CD4-positive, alpha-beta T cell (primary cell): Measurements from ENCODE around the gene SPRR4. TPM values are rescaled to one million over a fixed set of nuclear protein-coding genes. Genes with fewer than 3 reads are reported as not detected.

Experiments
- ATAC-seq: fragments of 200-7000 bp; cut with Tn5 transposase; one replicate; pipeline ENCODE4 v1.10.0; 2022; ENCODE audit warnings: mild to moderate bottlenecking; ENCODE audit not compliant: poor library complexity
- CTCF ChIA-PET: fragments of 350-600 bp; sonication (Branson Sonifier 250); formaldehyde crosslinking; loops from one replicate; lab custom pipeline; 2021; ENCODE audit warnings: antibody characterized with exemption, inconsistent platforms; lab: Charles Lee
- POLR2A ChIA-PET: fragments of 350-600 bp; sonication (Branson Sonifier 250); formaldehyde crosslinking; loops from one replicate; lab custom pipeline; 2021; ENCODE audit warnings: antibody characterized with exemption, inconsistent platforms; lab: Charles Lee
- DNase-seq, 14 experiments: peaks; one replicate each; pipeline ENCODE4 v3.0.0-alpha.2; 2013 to 2020; ENCODE audit warnings: mixed read lengths in 2 of 14
- H3K27ac ChIP-seq, 2 donors: one replicate each; pipeline versions ENCODE4 v1.5.1 to v1.7.0; 2013; ENCODE audit warnings: low read length in 2 of 2, low read depth in 1 of 2, mild to moderate bottlenecking in 1 of 2
- H3K27me3 ChIP-seq, 2 experiments: 1 replicate in 1 of 2; 2 replicates in 1 of 2; pipeline versions ENCODE4 v1.6.1 to v1.7.0; 2013; ENCODE audit warnings: low read length in 2 of 2, control low read depth in 1 of 2, mild to moderate bottlenecking in 1 of 2, moderate library complexity in 1 of 2; ENCODE audit not compliant: insufficient read depth in 2 of 2, control insufficient read depth in 1 of 2
- H3K36me3 ChIP-seq: one replicate; pipeline ENCODE4 v1.6.1; 2013; ENCODE audit warnings: low read length, control low read depth; ENCODE audit not compliant: insufficient read depth
- H3K4me1 ChIP-seq: one replicate; pipeline ENCODE4 v1.6.1; 2013; ENCODE audit warnings: low read length, control low read depth; ENCODE audit not compliant: insufficient read depth
- H3K4me3 ChIP-seq: one replicate; pipeline ENCODE4 v1.5.1; 2013; ENCODE audit warnings: mild to moderate bottlenecking, low read length, moderate library complexity
- H3K9me3 ChIP-seq, 2 experiments: 1 replicate in 1 of 2; 2 replicates in 1 of 2; pipeline versions ENCODE4 v1.6.1 to v1.7.0; 2013; ENCODE audit warnings: low read length in 2 of 2, mild to moderate bottlenecking in 2 of 2, control low read depth in 1 of 2, moderate library complexity in 1 of 2; ENCODE audit not compliant: control insufficient read depth in 1 of 2, insufficient read depth in 1 of 2
- H3K27ac Mint-ChIP-seq: one replicate; pipeline ENCODE4 v1.8.0; 2020; ENCODE audit warnings: mixed read lengths
- H3K27me3 Mint-ChIP-seq: one replicate; pipeline ENCODE4 v1.8.0; 2021; ENCODE audit warnings: mixed read lengths
- H3K36me3 Mint-ChIP-seq: one replicate; pipeline ENCODE4 v1.8.0; 2021; ENCODE audit warnings: low read depth, mixed read lengths
- H3K4me1 Mint-ChIP-seq: one replicate; pipeline ENCODE4 v1.8.0; 2021; ENCODE audit warnings: low read depth, mixed read lengths
- H3K4me3 Mint-ChIP-seq: one replicate; pipeline ENCODE4 v1.8.0; 2020; ENCODE audit warnings: mild to moderate bottlenecking, mixed read lengths
- H3K9me3 Mint-ChIP-seq: one replicate; pipeline ENCODE4 v1.8.0; 2020; ENCODE audit warnings: mixed read lengths
- CTCF ChIP-seq: fragments of 200-600 bp; IDR thresholded peaks from one replicate; pipeline ENCODE4 v1.8.0; 2022; ENCODE audit warnings: antibody characterized with exemption, mild to moderate bottlenecking
- intact Hi-C, 2 experiments: fragments of 100-400 bp; cut with DNase I in 1 of 2; cut with micrococcal nuclease in 1 of 2; formaldehyde crosslinking; loops; one replicate each; pipeline versions ENCODE4 v1.15.1 to v1.9.0; 2023 to 2025; cut with DNase I, micrococcal nuclease
- total RNA-seq, 174 experiments: library from RNA in 2 of 174; stranded (reverse) in 2 of 174; gene quantifications; one replicate each; pipeline ENCODE4 v1.2.3 and lab custom pipeline; 2021 to 2026

The SPRR4 gene
- total RNA-seq, 2 experiments from 2014 or later: not detected

- H3K36me3 Mint-ChIP-seq: no peaks in the 10 kb centered on the region
- peaks cover 23% of the 10 kb centered on the region for H3K27me3 Mint-ChIP-seq
- no peak for TF ChIP-seq CTCF
- no peaks in the 10 kb centered on the region for H3K36me3 ChIP-seq
- H3K4me1 Mint-ChIP-seq: no peaks in the 10 kb centered on the region
- ChIA-PET CTCF (no interaction called here), POLR2A (no interaction called here)
- no peak overlapping the region for H3K27ac Mint-ChIP-seq
- H3K9me3 Mint-ChIP-seq: no peaks in the 10 kb centered on the region
- no peak for DNase-seq
- no peaks in the 10 kb centered on the region for H3K4me1 ChIP-seq
- peaks cover 0 to 6% of the 10 kb centered on the region in 2 experiments for H3K9me3 ChIP-seq
- no peak overlapping the region for H3K27ac ChIP-seq
- H3K27me3 ChIP-seq: peaks cover 0 to 2% of the 10 kb centered on the region in 2 experiments
- H3K4me3 Mint-ChIP-seq: no peak overlapping the region
- intact Hi-C loops: no loop called here
- ATAC-seq: no peak
- no peak overlapping the region for H3K4me3 ChIP-seq
Observed at GRCh38 chr1:152959273-152959672, 11.2 kb upstream of the SPRR4 start.

- Mint-ChIP-seq H3K27me3 (peaks cover 29% of the 10 kb centered on the region), H3K36me3 (no peaks in the 10 kb centered on the region), H3K4me1 (no peaks in the 10 kb centered on the region), H3K27ac (no peak overlapping the region), H3K4me3 (no peak overlapping the region), H3K9me3 (no peaks in the 10 kb centered on the region)
- POLR2A ChIA-PET: no interaction called here
- Histone ChIP-seq H3K9me3 (peaks cover 0 to 6% of the 10 kb centered on the region in 2 experiments), H3K27me3 (peaks cover 0 to 2% of the 10 kb centered on the region in 2 experiments), H3K36me3 (no peaks in the 10 kb centered on the region), H3K4me1 (no peaks in the 10 kb centered on the region), H3K27ac (no peak overlapping the region), H3K4me3 (no peak overlapping the region)
- no peak for TF ChIP-seq CTCF
- intact Hi-C loops: no loop called here
- DNase-seq: no peak
- CTCF ChIA-PET: no interaction called here
- no peak for ATAC-seq
Observed at GRCh38 chr1:152959801-152960451, 10.5 kb upstream of the SPRR4 start.

GRCh38 chr1:152960452-152961044 is 9.9 kb upstream of the SPRR4 start:
- peaks cover 0 to 3% of the 10 kb centered on the region in 2 experiments for H3K27me3 ChIP-seq
- Mint-ChIP-seq H3K4me3 (no peak overlapping the region), H3K36me3 (no peaks in the 10 kb centered on the region), H3K4me1 (no peaks in the 10 kb centered on the region), H3K27me3 (peaks cover 36% of the 10 kb centered on the region), H3K27ac (no peak overlapping the region), H3K9me3 (no peaks in the 10 kb centered on the region)
- DNase-seq: no peak
- H3K27ac ChIP-seq: no peak overlapping the region
- no peaks in the 10 kb centered on the region for H3K4me1 ChIP-seq
- intact Hi-C loops: no loop called here
- no peak for ATAC-seq
- TF ChIP-seq CTCF: no peak
- peaks cover 0 to 6% of the 10 kb centered on the region in 2 experiments for H3K9me3 ChIP-seq
- no peak overlapping the region for H3K4me3 ChIP-seq
- ChIA-PET CTCF (no interaction called here), POLR2A (no interaction called here)
- H3K36me3 ChIP-seq: no peaks in the 10 kb centered on the region
